B cell (primary cell): ENCODE results near the gene PXMP2.

Source experiments
- EZH2 ChIP-seq: IDR thresholded peaks from 2 replicates; pipeline ENCODE4 v1.6.1; 2012; ENCODE audit warnings: borderline replicate concordance, low read depth, mild to moderate bottlenecking, moderate library complexity, low read length; ENCODE audit not compliant: insufficient read depth, poor library complexity, severe bottlenecking
- TF ChIP-seq, protein P1 (sequence below): fragments of 200-600 bp; IDR thresholded peaks from one replicate; pipeline ENCODE4 v1.8.0; 2022; ENCODE audit warnings: antibody characterized with exemption, mild to moderate bottlenecking

DNA sequence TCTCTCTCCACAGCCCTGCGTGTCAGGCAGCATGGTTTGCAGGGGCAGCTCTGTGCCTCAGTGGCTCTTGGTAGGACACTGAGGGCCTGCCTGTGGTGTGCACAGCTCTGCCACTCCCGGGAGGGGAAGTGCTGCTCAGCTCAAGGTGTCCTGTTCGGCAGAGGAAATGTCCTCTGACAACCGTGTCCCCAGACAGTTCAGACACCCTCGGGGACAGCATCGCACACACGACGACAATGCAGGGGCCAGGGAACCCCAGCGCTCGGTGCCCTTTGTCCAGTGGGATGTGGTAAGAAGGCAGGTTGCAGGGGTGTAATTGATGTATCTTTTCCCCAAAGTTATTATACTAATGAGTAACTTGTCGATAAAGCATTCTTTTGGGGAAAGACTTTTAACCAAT, 60.0 kb downstream of the PXMP2 start:
- TF ChIP-seq, protein P1, sequence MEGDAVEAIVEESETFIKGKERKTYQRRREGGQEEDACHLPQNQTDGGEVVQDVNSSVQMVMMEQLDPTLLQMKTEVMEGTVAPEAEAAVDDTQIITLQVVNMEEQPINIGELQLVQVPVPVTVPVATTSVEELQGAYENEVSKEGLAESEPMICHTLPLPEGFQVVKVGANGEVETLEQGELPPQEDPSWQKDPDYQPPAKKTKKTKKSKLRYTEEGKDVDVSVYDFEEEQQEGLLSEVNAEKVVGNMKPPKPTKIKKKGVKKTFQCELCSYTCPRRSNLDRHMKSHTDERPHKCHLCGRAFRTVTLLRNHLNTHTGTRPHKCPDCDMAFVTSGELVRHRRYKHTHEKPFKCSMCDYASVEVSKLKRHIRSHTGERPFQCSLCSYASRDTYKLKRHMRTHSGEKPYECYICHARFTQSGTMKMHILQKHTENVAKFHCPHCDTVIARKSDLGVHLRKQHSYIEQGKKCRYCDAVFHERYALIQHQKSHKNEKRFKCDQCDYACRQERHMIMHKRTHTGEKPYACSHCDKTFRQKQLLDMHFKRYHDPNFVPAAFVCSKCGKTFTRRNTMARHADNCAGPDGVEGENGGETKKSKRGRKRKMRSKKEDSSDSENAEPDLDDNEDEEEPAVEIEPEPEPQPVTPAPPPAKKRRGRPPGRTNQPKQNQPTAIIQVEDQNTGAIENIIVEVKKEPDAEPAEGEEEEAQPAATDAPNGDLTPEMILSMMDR, result no peak
- no peak for TF ChIP-seq EZH2
